GM18517 (cell line): Measurements from ENCODE around the gene GRK2.
"Not testable (repeated sequence)": the region's sequence is repeated elsewhere in the genome, so short reads cannot be mapped to it uniquely, and the experiment has no call there.

ENCODE experiments used
- ATAC-seq: cut with Tn5 transposase; IDR thresholded peaks from one replicate; pipeline ENCODE4 v1.9.1; 2021; ENCODE audit warnings: mild to moderate bottlenecking, moderate library complexity; ENCODE audit not compliant: unreplicated experiment

Gene GRK2

DNA sequence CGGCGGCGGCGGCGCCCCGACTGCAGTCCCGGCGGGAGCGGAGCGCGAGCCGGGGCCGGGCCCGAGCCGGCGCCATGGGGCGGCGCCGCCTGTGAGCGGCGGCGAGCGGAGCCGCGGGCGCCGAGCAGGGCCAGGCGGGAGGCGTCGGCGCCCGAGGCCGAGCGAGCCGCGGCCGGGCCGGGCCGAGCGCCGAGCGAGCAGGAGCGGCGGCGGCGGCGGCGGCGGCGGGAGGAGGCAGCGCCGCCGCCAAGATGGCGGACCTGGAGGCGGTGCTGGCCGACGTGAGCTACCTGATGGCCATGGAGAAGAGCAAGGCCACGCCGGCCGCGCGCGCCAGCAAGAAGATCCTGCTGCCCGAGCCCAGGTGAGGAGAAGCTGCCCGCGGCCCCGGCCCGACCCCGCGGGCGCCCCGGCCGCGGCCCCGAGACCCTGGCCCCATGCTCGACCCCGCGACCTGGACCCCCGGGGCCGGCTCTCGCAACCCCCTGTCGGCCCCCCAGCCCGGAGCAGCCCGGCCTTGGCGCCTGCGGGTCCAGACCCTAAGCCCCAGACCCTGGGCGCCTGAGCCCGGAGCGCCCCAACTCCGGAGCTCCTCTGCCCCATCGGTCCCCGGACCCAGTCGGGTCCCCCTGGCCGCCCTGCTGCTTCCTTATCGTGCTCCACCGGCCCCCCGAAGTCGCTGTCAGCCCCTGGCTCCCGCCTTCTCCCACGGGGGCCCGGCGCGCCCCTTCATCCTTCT, at the start of gene GRK2:
Gene GRK2, plus strand, starts transcription at position 25 of the 739 bp plus-strand sequence. Its CDS starts 227 bp downstream, at position 252.
- ATAC-seq: no peak

DNA sequence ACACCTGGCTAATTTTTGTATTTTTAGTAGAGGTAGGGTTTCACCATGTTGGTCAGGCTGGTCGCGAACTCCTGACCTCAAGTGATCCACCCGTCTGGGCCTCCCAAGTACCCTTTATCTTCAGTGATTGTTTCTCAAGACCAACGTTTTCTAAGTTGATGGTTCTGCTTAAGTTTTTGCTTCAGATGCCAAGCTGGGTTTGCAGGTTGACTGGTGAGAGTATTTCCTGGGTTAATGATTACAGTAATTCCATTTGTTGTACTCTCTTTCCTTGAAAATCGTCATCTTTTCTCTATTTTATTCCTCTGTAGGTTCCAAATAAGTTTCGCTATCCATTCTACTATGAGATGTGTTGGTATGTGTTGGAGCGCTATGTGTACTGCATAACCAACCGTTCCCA, 38.5 kb upstream of the GRK2 start:
- ATAC-seq: no peak

DNA sequence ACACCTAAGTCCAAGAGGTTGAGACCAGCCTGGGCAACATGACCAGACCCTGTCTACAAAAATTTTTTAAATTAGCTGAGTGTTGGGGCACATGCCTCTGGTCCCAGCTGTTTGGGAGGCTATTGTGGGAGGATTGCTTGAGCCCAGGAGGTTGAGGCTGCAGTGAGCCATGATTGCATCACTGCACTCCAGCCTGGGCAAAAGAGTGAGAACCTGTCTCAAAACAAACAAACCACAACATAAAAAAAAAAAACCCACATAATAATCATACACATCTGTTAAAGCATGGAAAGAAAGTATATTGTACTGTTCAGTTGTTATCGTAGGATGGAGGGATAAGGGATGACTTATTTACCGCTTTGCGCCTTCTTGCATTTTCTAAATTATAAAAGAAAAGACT, 35.9 kb upstream of the GRK2 start:
- ATAC-seq: no peak

DNA sequence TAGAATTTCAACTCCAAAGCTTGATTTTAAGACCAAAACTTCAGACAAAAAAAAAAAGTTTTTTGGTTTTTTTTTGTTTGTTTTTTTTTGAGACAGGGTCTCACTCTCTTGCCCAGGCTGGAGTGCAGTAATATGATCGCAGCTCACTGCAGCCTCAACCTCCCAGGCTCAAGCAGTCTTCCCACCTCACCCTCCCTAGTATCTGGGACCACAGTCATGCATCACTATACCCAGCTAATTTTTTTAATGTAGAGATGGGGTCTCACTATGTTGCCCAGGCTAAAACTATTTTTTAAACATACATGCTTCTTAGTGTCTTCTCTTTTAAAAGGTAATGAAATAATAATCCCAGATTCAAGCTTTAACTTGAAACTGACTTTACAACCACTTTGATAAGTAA, 35.4 kb upstream of the GRK2 start:
- ATAC-seq: no peak

DNA sequence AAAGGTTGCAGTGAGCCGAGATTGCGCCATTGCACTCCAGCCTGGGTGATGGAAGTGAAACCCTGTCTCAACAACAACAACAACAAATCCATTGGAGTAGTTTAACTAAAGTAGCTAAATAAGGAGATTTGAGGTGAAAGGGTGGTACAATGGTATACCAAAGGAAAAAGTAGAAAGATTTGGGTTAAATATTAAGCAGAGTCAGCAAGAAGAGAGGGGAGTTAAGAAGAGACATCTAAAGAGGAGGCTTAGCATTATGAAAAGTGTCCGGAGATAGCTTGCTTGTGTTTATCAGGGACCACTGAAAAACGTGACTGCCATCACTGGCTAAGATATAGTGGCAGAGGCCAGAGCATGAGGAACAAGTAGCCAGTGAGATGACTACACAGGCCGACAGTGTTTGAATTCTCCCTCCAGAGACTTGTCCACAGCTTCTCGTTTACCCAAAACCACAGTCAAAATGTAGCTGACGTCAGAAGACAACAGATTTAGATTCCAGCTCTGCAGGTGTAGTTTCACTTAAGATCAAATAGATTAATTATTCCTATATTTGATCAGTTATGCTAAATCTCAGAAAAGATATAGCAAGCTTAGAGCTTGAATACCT, 32.6 kb upstream of the GRK2 start:
- ATAC-seq: no peak

DNA sequence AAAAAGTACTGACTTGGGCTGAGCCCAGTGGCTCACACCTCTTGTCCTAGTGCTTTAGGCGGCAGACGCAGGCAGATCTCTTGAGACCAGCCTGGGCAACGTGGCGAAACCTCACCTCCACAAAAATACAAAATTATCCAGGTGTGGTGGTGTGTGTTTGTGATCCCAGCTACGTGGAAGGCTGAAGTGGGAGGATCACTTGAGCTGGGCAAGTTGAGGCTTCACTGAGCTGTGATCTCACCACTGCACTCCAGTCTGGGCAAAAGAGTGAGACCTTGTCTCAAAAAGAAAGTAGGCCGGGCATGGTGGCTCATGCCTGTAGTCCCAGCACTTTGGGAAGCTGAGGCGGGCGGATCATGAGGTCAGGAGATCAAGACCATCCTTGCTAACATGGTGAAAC, 31.7 kb upstream of the GRK2 start:
- not testable (repeated sequence) for ATAC-seq

DNA sequence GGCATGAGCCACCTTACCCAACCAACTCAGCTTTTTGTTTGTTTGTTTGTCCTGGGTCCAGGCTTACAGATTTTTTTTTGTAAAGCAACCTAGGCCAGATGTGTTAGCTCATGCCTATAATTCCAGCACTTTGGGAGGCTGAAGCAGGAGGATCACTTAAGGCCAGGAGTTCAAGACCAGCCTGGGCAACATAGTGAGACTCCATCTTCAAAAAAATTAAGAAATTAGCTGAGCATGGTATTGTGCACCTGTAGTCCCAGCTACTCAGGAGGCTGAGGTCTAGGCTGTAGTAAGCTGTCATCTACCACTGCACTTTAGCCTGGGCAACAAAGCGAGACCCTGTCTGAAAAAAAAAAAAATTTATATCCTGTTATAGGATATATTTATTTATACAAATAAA, 28.7 kb upstream of the GRK2 start:
- ATAC-seq: no peak

DNA sequence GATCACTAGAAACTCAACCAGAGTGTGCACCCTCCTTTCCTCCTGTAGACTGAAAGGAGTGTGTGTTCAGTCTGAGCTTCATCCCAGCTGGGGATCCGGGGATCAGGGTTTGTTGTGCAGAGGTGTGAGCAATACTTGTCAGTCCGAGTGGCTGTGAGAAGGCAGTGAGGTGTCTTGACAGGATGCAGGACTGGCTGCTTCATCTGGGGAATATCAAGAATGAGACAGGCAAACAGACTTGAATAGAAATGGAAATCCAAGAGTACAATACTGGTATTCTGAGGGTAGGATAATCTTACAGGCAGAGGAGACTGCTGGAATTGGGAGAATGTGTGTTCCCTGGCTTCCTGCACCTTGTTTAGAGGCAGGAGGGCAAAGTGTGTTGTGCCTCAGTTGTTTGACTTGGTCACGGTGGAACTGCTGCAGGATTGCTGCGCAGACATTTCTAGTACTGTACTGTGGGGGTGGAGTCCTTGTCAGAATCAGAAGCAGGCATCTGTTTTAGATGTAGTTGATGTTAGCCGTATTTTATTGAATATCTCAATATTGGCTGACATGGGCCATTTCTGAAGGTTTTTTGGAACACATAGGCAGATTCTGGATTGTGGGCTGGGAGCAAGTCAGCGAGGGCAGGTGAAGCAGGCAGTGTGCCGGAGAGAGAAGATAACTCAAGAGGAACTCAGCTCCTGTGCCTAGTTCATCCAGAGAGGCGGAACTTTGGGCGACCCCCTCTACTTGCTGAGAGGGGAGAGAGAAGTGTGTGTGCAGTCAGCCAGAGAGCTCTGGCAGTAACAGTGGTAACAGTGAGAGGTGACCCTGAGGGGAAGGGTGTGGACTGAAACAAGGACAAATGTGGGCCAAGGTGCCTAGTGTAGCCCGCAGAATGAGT, 27.1 kb upstream of the GRK2 start:
- ATAC-seq: peak; percentile 18

DNA sequence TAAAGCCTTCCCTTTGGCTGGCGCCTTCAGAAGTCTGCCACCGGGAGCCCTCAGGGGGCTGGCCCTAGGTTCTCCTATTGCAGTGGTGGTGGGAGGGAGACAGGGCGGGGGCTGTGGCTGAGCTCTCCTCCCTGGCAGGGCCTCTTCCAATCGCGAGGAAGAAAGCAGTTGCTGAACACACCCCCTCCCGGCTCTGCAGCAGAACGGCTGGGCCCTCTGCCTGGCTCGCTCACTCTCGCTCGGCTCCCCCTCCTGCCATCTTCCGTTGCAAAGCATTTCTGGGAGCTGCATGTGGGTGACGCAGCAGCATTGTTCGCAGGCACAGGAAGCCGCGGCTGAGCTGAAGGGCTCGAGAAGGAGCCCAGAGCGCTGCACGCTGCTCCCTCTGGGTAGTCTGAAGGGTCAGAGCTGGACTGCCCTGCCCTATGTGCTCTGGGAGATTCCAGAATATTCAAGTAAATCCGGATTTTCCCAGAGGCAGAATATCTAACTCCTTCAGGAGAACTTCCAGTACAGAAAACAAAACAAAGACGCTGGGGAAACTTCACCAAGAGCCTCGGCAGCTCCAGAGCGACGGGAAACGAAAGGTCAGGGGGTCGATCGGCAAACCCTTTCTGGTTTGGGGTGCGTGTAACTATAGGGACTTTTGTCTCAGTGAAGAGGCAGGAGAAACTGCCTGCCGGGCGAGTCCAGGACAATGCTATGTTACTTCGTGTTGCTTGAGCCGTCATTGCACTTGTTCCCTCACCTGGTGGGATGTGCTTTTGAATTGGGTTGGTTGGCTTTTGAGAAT, 26.3 kb upstream of the GRK2 start:
- ATAC-seq: peak; percentile 83

DNA sequence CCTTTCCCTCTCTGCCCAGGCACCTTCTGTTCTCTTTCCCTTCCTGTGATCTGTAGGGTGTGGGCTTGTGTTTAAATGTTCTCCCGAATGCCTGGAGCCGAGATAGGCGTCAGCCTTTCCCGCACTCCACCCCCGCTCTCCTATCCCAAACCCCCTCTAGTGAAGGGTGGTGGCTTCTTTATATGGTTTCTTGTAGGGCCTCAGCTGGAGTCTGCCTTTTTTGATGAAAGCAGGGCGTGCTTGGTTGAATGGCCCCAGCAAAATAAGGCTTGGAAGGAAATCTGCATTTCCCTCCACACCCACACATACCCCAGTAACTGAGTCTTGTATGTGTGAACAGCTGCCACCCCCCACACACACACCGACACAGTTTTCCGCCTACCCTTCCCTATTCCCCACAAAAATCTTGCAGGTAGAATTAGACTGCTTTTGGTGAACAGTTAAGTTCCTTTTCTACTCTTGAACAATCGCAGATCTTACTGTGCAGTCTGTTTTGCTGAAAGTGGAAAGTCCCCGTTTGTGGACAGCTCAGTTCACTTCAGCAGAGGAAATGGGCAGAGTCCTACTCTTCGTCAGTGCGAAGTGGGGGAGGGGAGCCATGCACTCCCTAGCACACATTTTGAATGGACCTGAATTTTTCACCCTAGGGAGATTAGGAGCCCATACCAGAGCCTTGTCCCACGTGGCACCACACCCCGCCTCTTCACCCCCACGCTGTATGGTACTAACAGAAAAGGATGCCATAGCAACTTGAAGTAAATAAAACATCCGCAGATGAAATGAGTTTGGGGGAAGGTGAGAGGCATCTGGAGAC, 25.5 kb upstream of the GRK2 start:
- peak; percentile 30 for ATAC-seq

DNA sequence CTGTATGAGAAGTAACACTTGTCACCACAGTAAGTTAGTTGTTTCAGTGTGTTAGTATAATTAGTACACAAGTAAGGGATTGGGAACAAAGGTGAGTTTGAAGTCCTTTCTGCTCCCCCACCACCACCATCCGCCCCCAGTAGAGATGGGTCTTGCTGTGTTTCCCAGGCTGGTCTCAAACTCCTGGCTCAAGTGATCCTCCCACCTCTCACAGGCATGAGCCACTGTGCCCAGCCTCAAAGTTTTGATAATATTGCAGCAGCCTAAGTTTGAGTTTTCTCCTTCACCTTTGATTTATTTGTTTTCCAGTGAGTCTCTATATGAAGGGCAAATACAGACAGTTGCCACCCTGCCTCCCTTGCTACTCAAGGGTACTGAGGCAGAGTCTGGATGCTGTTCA, 23.7 kb upstream of the GRK2 start:
- ATAC-seq: no peak

DNA sequence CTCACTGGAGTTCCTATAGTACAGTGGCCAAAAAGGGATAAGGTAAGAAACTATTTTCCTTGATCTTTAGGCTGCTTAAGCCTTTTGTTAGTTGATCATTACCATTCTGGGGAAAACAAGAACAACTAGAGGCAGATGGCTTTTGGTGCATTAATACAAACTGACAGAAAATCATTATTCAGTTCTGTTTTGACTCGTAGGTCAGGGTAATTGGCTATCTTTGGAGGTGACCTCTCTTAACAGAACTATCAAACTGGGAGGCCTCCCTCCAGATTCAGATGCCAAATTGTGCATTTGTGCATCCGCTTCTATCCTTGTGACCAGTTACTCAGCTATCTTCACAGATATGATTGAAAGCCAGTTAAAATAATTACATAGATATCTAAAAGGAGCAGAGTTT, 23.2 kb upstream of the GRK2 start:
- ATAC-seq: no peak

DNA sequence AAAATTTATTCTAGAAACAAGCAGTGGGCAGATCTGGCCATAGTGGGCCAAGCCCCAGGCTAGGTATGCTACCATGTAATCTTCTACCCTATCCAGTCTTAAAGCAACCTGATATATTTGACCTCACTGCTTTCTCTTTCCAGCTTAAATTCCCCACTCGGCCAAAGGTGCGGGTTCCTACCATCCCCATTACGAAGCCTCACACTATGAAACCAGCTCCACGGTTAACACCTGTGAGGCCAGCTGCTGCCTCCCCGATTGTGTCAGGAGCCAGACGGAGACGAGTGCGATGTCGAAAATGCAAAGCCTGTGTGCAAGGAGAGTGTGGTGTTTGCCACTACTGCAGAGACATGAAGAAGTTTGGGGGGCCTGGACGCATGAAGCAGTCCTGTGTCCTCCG, 21.2 kb upstream of the GRK2 start:
- no peak for ATAC-seq

DNA sequence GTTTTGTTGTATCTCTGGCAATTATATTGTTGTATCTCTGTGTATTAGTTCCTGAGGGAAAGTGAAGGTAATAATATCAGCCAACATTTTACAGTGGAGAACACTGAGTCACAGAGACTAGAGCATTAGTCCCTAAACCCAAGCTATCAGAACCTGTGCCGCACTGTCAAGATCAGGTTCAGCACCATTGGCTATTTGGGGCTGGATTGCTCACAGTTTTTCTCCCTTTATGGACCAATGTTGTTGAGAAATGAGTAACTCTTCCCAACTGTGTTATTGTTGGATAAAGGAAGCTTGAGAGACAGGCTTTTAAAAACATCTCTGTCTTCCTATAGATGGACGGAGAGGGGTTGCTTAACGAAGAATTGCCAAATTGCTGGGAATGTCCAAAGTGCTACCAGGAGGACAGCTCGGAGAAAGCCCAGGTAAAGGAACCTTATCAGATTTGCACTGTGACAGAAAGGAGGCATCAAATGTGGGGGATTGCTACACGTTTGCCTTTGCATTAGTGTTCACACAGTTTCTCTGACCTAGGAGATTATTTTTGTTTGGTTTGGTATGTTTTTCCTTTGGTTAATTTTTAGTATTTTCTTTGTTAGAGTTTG, 18.2 kb upstream of the GRK2 start:
- no peak for ATAC-seq

DNA sequence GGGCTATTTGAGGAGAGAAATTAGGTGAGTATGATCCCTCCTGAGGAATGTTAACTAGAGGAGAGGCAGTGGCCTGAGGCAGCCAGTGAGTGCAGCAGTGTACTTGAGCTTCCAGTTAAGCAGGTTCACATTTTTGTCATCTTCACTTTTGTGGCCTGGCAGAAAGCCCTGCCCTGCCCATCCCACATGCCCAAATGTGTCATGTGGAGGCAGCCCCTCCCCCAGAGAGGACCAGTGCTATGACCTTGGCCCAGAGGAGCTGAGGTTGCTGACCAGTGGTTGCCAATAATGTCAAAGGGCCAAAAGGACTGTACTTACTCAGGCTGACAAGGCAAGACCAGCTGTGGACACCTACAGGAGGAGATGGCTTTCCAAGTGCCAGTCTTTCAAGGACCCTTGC, 17.6 kb upstream of the GRK2 start:
- ATAC-seq: no peak

DNA sequence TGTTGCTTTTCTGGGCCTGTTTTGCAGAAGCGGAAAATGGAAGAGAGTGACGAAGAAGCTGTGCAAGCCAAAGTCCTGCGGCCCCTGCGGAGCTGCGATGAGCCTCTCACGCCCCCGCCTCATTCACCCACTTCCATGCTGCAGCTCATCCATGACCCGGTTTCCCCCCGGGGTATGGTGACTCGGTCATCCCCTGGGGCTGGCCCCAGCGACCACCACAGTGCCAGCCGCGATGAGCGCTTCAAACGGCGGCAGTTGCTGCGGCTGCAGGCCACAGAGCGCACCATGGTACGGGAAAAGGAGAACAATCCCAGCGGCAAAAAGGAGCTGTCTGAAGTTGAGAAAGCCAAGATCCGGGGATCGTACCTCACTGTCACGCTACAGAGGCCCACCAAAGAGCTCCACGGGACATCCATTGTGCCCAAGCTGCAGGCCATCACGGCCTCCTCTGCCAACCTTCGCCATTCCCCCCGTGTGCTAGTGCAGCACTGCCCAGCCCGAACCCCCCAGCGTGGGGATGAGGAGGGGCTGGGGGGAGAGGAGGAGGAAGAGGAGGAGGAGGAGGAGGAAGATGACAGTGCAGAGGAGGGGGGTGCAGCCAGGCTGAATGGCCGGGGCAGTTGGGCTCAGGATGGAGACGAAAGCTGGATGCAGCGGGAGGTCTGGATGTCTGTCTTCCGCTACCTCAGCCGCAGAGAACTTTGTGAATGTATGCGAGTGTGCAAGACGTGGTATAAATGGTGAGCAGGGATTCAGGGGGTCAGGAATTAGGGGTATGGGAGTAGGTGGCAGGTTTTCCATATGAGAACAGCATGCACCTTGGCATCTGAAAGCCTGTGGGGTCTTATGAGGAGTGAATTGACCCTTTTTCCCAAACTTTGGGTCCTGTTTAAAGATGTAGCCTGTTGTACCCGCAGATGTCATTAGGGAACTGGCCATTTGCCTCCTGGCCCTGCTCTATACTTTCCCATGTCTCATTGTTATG, 15.9 kb upstream of the GRK2 start:
- ATAC-seq: no peak

DNA sequence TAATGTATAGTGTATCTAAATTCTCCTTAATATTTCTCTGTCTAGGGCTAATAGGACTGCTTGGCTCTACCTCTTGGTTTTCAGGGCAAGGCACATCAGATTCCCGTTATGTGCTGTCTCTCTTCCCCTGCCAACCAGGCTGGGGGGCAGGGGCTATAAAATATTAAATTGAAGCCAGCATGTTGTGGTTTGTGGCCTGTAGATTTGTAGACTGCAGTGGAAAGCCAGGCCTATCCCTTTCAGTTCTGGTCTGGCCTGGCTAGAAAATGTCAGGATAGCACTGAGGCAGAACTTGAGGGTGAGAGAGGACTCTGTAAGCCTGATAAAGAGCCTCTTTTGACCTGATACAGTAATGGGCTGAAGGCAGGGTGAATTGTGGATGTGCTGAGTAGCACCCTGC, 14.4 kb upstream of the GRK2 start:
- no peak for ATAC-seq

DNA sequence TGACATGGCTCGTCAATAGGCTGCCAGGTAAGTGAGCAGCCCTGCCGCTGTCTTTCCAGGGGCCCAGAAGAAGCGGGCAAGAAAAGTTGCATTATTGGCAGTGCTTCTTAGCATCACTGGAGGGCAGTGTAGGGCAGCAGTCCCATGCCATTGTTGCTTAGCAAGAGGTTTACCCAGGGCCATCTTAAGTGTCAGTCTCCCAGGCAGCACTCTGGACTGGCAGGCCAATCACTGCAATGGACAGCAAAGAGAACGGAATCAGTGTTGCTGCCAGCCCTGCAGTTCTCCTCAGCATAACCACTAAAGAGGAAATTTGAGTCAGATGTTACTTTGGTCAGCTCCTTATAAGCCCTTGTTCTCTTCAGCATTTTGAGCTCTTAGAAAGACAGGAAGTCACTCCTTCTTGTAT, 13.4 kb upstream of the GRK2 start:
- ATAC-seq: no peak
